OCI-LY3 (cell line): ENCODE data around the gene TMEM121B.

Source experiments
- H2AFZ ChIP-seq: fragments of 200-600, 300-600 bp; shearing (Covaris generic); 2 replicates; pipeline ENCODE4 v1.6.0; 2014; ENCODE audit warnings: antibody characterized with exemption, low read depth, low read length
- H3K27ac ChIP-seq: fragments of 200-600, 300-600 bp; sonication (generic); 2 replicates; pipeline ENCODE4 v1.5.1; 2014; ENCODE audit warnings: mild to moderate bottlenecking, low read length, moderate library complexity, mixed read lengths
- H3K27me3 ChIP-seq: fragments of 200-600, 300-600 bp; sonication (generic); 2 replicates; pipeline ENCODE4 v1.6.1; 2014; ENCODE audit warnings: low read depth, low read length, mixed read lengths
- H3K36me3 ChIP-seq: fragments of 200-600, 300-600 bp; sonication (generic); replicated peaks from 2 replicates; pipeline ENCODE3; 2014; ENCODE audit warnings: low read depth, low read length, mixed read lengths
- H3K4me1 ChIP-seq: fragments of 300-600, 200-600 bp; sonication (generic); 2 replicates; pipeline ENCODE4 v1.6.1; 2014; ENCODE audit warnings: low read length, mixed read lengths
- H3K4me2 ChIP-seq: fragments of 200-600, 300-600 bp; sonication (generic); 2 replicates; pipeline ENCODE4 v1.6.1; 2014; ENCODE audit warnings: low read length, mixed read lengths
- H3K4me3 ChIP-seq: fragments of 300-600, 200-600 bp; sonication (generic); 2 replicates; pipeline ENCODE4 v1.5.1; 2014; ENCODE audit warnings: antibody characterized with exemption, mild to moderate bottlenecking, low read length, moderate library complexity
- H3K79me2 ChIP-seq: fragments of 300-600, 200-600 bp; shearing (Covaris generic); 2 replicates; pipeline ENCODE4 v1.6.1; 2014; ENCODE audit warnings: mild to moderate bottlenecking, low read length, mixed read lengths
- H3K9ac ChIP-seq: fragments of 300-600, 200-600 bp; shearing (Covaris generic); 2 replicates; pipeline ENCODE4 v1.6.0; 2014; ENCODE audit warnings: mild to moderate bottlenecking, low read length, moderate library complexity
- H3K9me3 ChIP-seq: fragments of 200-600, 300-600 bp; shearing (Covaris generic); 2 replicates; pipeline ENCODE4 v1.6.1; 2014; ENCODE audit warnings: low read length, mixed read lengths; ENCODE audit not compliant: insufficient read depth
- H4K20me1 ChIP-seq: fragments of 200-600, 300-600 bp; sonication (generic); 2 replicates; pipeline ENCODE4 v1.6.1; 2016; ENCODE audit warnings: low read length, mixed read lengths; ENCODE audit not compliant: insufficient read depth
- CTCF ChIP-seq: fragments of 200-600, 300-600 bp; sonication (generic); IDR thresholded peaks from 2 replicates; pipeline ENCODE4 v1.5.1; 2014; ENCODE audit warnings: antibody characterized with exemption, low read length, low read depth
- EZH2phosphoT487 ChIP-seq: fragments of 200-600 bp; shearing (Covaris generic); IDR thresholded peaks from 2 replicates; pipeline ENCODE4 v1.6.1; 2018; ENCODE audit warnings: antibody characterized with exemption, mixed run types, low read depth

TMEM121B gene

GRCh38 chr22:17083255-17083654 is 37.9 kb downstream of the TMEM121B start:
- Histone ChIP-seq H2AFZ (no peak overlapping the region), H3K27ac (no peak overlapping the region), H4K20me1 (peaks cover 15% of the 10 kb centered on the region), H3K4me1 (peaks cover 19% of the 10 kb centered on the region), H3K4me2 (no peak overlapping the region), H3K27me3 (no peaks in the 10 kb centered on the region), H3K9ac (no peak overlapping the region), H3K4me3 (no peak overlapping the region), H3K36me3 (peaks cover 2% of the 10 kb centered on the region), H3K9me3 (no peaks in the 10 kb centered on the region), H3K79me2 (peaks cover 18% of the 10 kb centered on the region)
- TF ChIP-seq CTCF (no peak), EZH2phosphoT487 (no peak)

- TF ChIP-seq EZH2phosphoT487 (no peak), CTCF (no peak)
- Histone ChIP-seq H2AFZ (no peak overlapping the region), H3K4me1 (no peaks in the 10 kb centered on the region), H3K9me3 (no peaks in the 10 kb centered on the region), H3K36me3 (peaks cover 11% of the 10 kb centered on the region), H3K4me3 (no peak overlapping the region), H3K27me3 (no peaks in the 10 kb centered on the region), H3K27ac (no peak overlapping the region), H3K4me2 (no peak overlapping the region), H3K79me2 (peaks cover 3% of the 10 kb centered on the region; the same call in 1 of the 2 replicates), H4K20me1 (peaks cover 5% of the 10 kb centered on the region; the same call in 1 of the 2 replicates), H3K9ac (no peak overlapping the region)
Measured at GRCh38 chr22:17079572-17079971, 41.6 kb downstream of the TMEM121B start.

GRCh38 chr22:17077255-17077654 is 43.9 kb downstream of the TMEM121B start:
- Histone ChIP-seq H3K9ac (no peak overlapping the region), H3K9me3 (no peaks in the 10 kb centered on the region), H3K27me3 (no peaks in the 10 kb centered on the region), H3K79me2 (peaks cover 3% of the 10 kb centered on the region; the same call in 1 of the 2 replicates), H3K4me3 (no peak overlapping the region), H3K4me2 (no peak overlapping the region), H3K4me1 (no peaks in the 10 kb centered on the region), H3K27ac (no peak overlapping the region), H4K20me1 (peaks cover 11% of the 10 kb centered on the region), H2AFZ (no peak overlapping the region), H3K36me3 (peaks cover 11% of the 10 kb centered on the region)
- TF ChIP-seq CTCF (no peak), EZH2phosphoT487 (no peak)

GRCh38 chr22:17074648-17075002 is 46.5 kb downstream of the TMEM121B start:
- peaks cover 11% of the 10 kb centered on the region for H4K20me1 ChIP-seq
- H2AFZ ChIP-seq = no peak overlapping the region
- H3K9ac ChIP-seq = no peak overlapping the region
- H3K36me3 ChIP-seq = peaks cover 13% of the 10 kb centered on the region
- H3K9me3 ChIP-seq = no peaks in the 10 kb centered on the region
- H3K27me3 ChIP-seq = no peaks in the 10 kb centered on the region
- H3K27ac ChIP-seq = no peak overlapping the region
- peaks cover 3% of the 10 kb centered on the region; the same call in 1 of the 2 replicates for H3K79me2 ChIP-seq
- no peak for TF ChIP-seq EZH2phosphoT487
- no peaks in the 10 kb centered on the region for H3K4me1 ChIP-seq
- no peak overlapping the region for H3K4me3 ChIP-seq
- no peak overlapping the region for H3K4me2 ChIP-seq
